OCI-LY1 (cell line): ENCODE measurements around the gene VOPP1.

Experiments used
- H2AFZ ChIP-seq: fragments of 200-600 bp; sonication (generic), shearing (Covaris generic); 2 replicates; pipeline ENCODE4 v1.6.0; 2014; ENCODE audit warnings: antibody characterized with exemption, mild to moderate bottlenecking, low read length
- H3F3A ChIP-seq: fragments of 200-600 bp; sonication (generic), shearing (Covaris generic); 2 replicates; pipeline ENCODE4 v1.6.0; 2014; ENCODE audit warnings: mild to moderate bottlenecking, antibody characterized with exemption, low read length, moderate library complexity; ENCODE audit not compliant: insufficient read depth
- H3K27ac ChIP-seq: fragments of 200-600 bp; sonication (generic); 2 replicates; pipeline ENCODE4 v1.5.1; 2014; ENCODE audit warnings: low read length, mixed run types, mild to moderate bottlenecking, low read depth; ENCODE audit not compliant: poor library complexity, severe bottlenecking
- H3K27me3 ChIP-seq: fragments of 200-600 bp; sonication (generic); 2 replicates; pipeline ENCODE4 v1.6.0; 2014; ENCODE audit warnings: antibody characterized with exemption, mild to moderate bottlenecking, low read length, moderate library complexity; ENCODE audit not compliant: insufficient read depth
- H3K36me3 ChIP-seq: fragments of 200-600 bp; sonication (generic); 2 replicates; pipeline ENCODE4 v1.6.1; 2014; ENCODE audit warnings: mild to moderate bottlenecking, antibody characterized with exemption, low read length, moderate library complexity, mixed read lengths; ENCODE audit not compliant: insufficient read depth
- H3K4me1 ChIP-seq: fragments of 200-600 bp; sonication (generic); 2 replicates; pipeline ENCODE4 v1.5.1; 2014; ENCODE audit warnings: mild to moderate bottlenecking, low read length, moderate library complexity; ENCODE audit not compliant: insufficient read depth, severe bottlenecking
- H3K4me2 ChIP-seq: fragments of 200-600 bp; sonication (generic), shearing (Covaris generic); 2 replicates; pipeline ENCODE4 v1.6.1; 2014; ENCODE audit warnings: low read length
- H3K4me3 ChIP-seq: fragments of 200-600 bp; sonication (generic); 2 replicates; pipeline ENCODE4 v1.5.1; 2014; ENCODE audit warnings: low read length, low read depth, mild to moderate bottlenecking, mixed read lengths; ENCODE audit not compliant: poor library complexity, severe bottlenecking
- H3K79me2 ChIP-seq: fragments of 200-600 bp; shearing (Covaris generic); 2 replicates; pipeline ENCODE4 v1.6.1; 2016; ENCODE audit warnings: mixed run types, low read length, mixed read lengths; ENCODE audit not compliant: insufficient read depth
- H3K9ac ChIP-seq: fragments of 200-600 bp; sonication (generic), shearing (Covaris generic); 2 replicates; pipeline ENCODE4 v1.6.1; 2014; ENCODE audit warnings: mild to moderate bottlenecking, low read length, mixed read lengths
- H3K9me2 ChIP-seq: fragments of 200-600 bp; sonication (generic), shearing (Covaris generic); 2 replicates; pipeline ENCODE4 v1.6.1; 2014; ENCODE audit warnings: low read depth, mild to moderate bottlenecking, low read length, mixed read lengths
- H3K9me3 ChIP-seq: fragments of 200-600 bp; shearing (Covaris generic); 2 replicates; pipeline ENCODE4 v1.6.1; 2014; ENCODE audit warnings: low read length, mixed read lengths
- H4K20me1 ChIP-seq: fragments of 200-600 bp; sonication (generic), shearing (Covaris generic); 2 replicates; pipeline ENCODE4 v1.6.0; 2016; ENCODE audit warnings: mild to moderate bottlenecking, low read length; ENCODE audit not compliant: insufficient read depth
- EZH2 ChIP-seq: fragments of 200-600 bp; sonication (generic), shearing (Covaris generic); IDR thresholded peaks from 2 replicates; pipeline ENCODE4 v1.8.0; 2017; ENCODE audit warnings: borderline replicate concordance, mixed run types, mild to moderate bottlenecking, antibody characterized with exemption, low read length, moderate library complexity, mixed read lengths
- TF ChIP-seq, protein P1 (sequence below): fragments of 200-600 bp; sonication (generic), shearing (Covaris generic); IDR thresholded peaks from 2 replicates; pipeline ENCODE4 v1.5.1; 2017; ENCODE audit warnings: mild to moderate bottlenecking, antibody characterized with exemption, low read length, moderate library complexity, mixed read lengths

The VOPP1 gene

GRCh38 chr7:55534916-55535590 is 37.2 kb downstream of the VOPP1 start:
- no peaks in the 10 kb centered on the region for H3K27me3 ChIP-seq
- TF ChIP-seq EZH2, result no peak
- TF ChIP-seq, protein P1, sequence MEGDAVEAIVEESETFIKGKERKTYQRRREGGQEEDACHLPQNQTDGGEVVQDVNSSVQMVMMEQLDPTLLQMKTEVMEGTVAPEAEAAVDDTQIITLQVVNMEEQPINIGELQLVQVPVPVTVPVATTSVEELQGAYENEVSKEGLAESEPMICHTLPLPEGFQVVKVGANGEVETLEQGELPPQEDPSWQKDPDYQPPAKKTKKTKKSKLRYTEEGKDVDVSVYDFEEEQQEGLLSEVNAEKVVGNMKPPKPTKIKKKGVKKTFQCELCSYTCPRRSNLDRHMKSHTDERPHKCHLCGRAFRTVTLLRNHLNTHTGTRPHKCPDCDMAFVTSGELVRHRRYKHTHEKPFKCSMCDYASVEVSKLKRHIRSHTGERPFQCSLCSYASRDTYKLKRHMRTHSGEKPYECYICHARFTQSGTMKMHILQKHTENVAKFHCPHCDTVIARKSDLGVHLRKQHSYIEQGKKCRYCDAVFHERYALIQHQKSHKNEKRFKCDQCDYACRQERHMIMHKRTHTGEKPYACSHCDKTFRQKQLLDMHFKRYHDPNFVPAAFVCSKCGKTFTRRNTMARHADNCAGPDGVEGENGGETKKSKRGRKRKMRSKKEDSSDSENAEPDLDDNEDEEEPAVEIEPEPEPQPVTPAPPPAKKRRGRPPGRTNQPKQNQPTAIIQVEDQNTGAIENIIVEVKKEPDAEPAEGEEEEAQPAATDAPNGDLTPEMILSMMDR, result no peak; the same call in 1 of the 2 replicates
- H3K79me2 ChIP-seq, result peaks cover 51% of the 10 kb centered on the region
- H3K4me3 ChIP-seq, result peak overlapping the region; percentile 54
- peak overlapping the region; percentile 100 for H3K27ac ChIP-seq
- peaks cover 23% of the 10 kb centered on the region for H3F3A ChIP-seq
- H3K36me3 ChIP-seq, result peaks cover 11% of the 10 kb centered on the region
- peak overlapping the region; percentile 79 for H3K9ac ChIP-seq
- H3K9me3 ChIP-seq, result no peaks in the 10 kb centered on the region
- H2AFZ ChIP-seq, result no peak overlapping the region
- peak overlapping the region; percentile 74 for H3K4me2 ChIP-seq
- H3K4me1 ChIP-seq, result peaks cover 100% of the 10 kb centered on the region
- no peaks in the 10 kb centered on the region for H4K20me1 ChIP-seq
- H3K9me2 ChIP-seq, result no peaks in the 10 kb centered on the region

- H2AFZ ChIP-seq, result no peak overlapping the region
- peak overlapping the region; percentile 74 for H3K4me2 ChIP-seq
- H3K9me3 ChIP-seq, result no peaks in the 10 kb centered on the region
- peak overlapping the region; percentile 79 for H3K9ac ChIP-seq
- H3K36me3 ChIP-seq, result peaks cover 17% of the 10 kb centered on the region
- peaks cover 23% of the 10 kb centered on the region for H3F3A ChIP-seq
- peak overlapping the region; percentile 54 for H3K4me3 ChIP-seq
- peaks cover 52% of the 10 kb centered on the region for H3K79me2 ChIP-seq
- no peaks in the 10 kb centered on the region for H4K20me1 ChIP-seq
- H3K27me3 ChIP-seq, result no peaks in the 10 kb centered on the region
- TF ChIP-seq, protein P1, result no peak
- TF ChIP-seq EZH2, result no peak
- no peaks in the 10 kb centered on the region for H3K9me2 ChIP-seq
- peak overlapping the region; percentile 100 for H3K27ac ChIP-seq
- H3K4me1 ChIP-seq, result peaks cover 97% of the 10 kb centered on the region
Observed at GRCh38 chr7:55534262-55534915, 37.9 kb downstream of the VOPP1 start.

GRCh38 chr7:55533729-55534080 is 38.6 kb downstream of the VOPP1 start:
- no peaks in the 10 kb centered on the region for H3K27me3 ChIP-seq
- H3K9ac ChIP-seq, result peak overlapping the region; percentile 75
- TF ChIP-seq, protein P1, result no peak
- TF ChIP-seq EZH2, result no peak
- peak overlapping the region; percentile 100 for H3K27ac ChIP-seq
- H3K36me3 ChIP-seq, result peaks cover 17% of the 10 kb centered on the region
- H3K4me1 ChIP-seq, result peaks cover 90% of the 10 kb centered on the region
- no peaks in the 10 kb centered on the region for H4K20me1 ChIP-seq
- H2AFZ ChIP-seq, result no peak overlapping the region
- peak overlapping the region; percentile 40 for H3K4me3 ChIP-seq
- peaks cover 23% of the 10 kb centered on the region for H3F3A ChIP-seq
- no peaks in the 10 kb centered on the region for H3K9me3 ChIP-seq
- H3K4me2 ChIP-seq, result peak overlapping the region; percentile 72
- no peaks in the 10 kb centered on the region for H3K9me2 ChIP-seq
- H3K79me2 ChIP-seq, result peaks cover 53% of the 10 kb centered on the region
